Natural killer cell (primary cell): Measurements from ENCODE around the gene BPIFB1. TPM values are rescaled to one million over a fixed set of nuclear protein-coding genes. Genes with fewer than 3 reads are reported as not detected.

Source experiments
- ATAC-seq, 3 donors: fragments of 150-1000 bp in 2 of 3; fragments of 200-7000 bp in 1 of 3; cut with Tn5 transposase; 1 replicate in 1 of 3; 2 replicates in 2 of 3; pipeline ENCODE4 v1.10.0; 2021; ENCODE audit warnings: mild to moderate bottlenecking in 2 of 3, moderate library complexity in 2 of 3
- DNase-seq, 2 donors: peaks; one replicate each; pipeline versions ENCODE4 v3.0.0 to v3.0.0-alpha.2; 2013 to 2021; ENCODE audit warnings: mixed read lengths in 1 of 2
- H3K27ac ChIP-seq: one replicate; pipeline ENCODE4 v1.5.1; 2013; ENCODE audit warnings: mild to moderate bottlenecking, low read length
- H3K27me3 ChIP-seq: one replicate; pipeline ENCODE4 v1.6.1; 2013; ENCODE audit warnings: low read length; ENCODE audit not compliant: control insufficient read depth, insufficient read depth
- H3K36me3 ChIP-seq: one replicate; pipeline ENCODE4 v1.6.1; 2013; ENCODE audit warnings: low read length; ENCODE audit not compliant: control insufficient read depth, insufficient read depth
- H3K4me1 ChIP-seq: one replicate; pipeline ENCODE4 v1.6.1; 2013; ENCODE audit warnings: low read length; ENCODE audit not compliant: control insufficient read depth, insufficient read depth
- H3K4me3 ChIP-seq: one replicate; pipeline ENCODE4 v1.5.1; 2013; ENCODE audit warnings: low read length
- H3K9me3 ChIP-seq: one replicate; pipeline ENCODE4 v1.6.1; 2013; ENCODE audit warnings: low read length; ENCODE audit not compliant: control insufficient read depth, insufficient read depth
- H3K27ac Mint-ChIP-seq, 2 donors: one replicate each; pipeline ENCODE4 v1.8.0; 2022; ENCODE audit warnings: mild to moderate bottlenecking in 2 of 2, mixed read lengths in 2 of 2, moderate library complexity in 1 of 2
- H3K27me3 Mint-ChIP-seq, 2 donors: one replicate each; pipeline ENCODE4 v1.8.0; 2022; ENCODE audit warnings: low read depth in 2 of 2, mixed read lengths in 2 of 2
- H3K36me3 Mint-ChIP-seq: one replicate; pipeline ENCODE4 v1.8.0; 2022; ENCODE audit warnings: mixed read lengths
- H3K4me1 Mint-ChIP-seq, 2 donors: one replicate each; pipeline ENCODE4 v1.8.0; 2022; ENCODE audit warnings: mixed read lengths in 2 of 2
- H3K4me3 Mint-ChIP-seq: one replicate; pipeline ENCODE4 v1.8.0; 2022; ENCODE audit warnings: mild to moderate bottlenecking, moderate library complexity, mixed read lengths
- H3K9me3 Mint-ChIP-seq, 2 donors: one replicate each; pipeline ENCODE4 v1.8.0; 2022; ENCODE audit warnings: mixed read lengths in 2 of 2
- CTCF ChIP-seq: fragments of 200-600 bp; IDR thresholded peaks from one replicate; pipeline ENCODE4 v1.8.0; 2022; ENCODE audit warnings: antibody characterized with exemption
- WGBS: methylation state at CpG from one replicate; pipeline ENCODE4 v1.1.7; 2013; ENCODE audit warnings: missing lambda C conversion rate; ENCODE audit not compliant: insufficient coverage; 5-methylcytosine and 5-hydroxymethylcytosine counted together
- intact Hi-C: fragments of 100-400 bp; cut with micrococcal nuclease; formaldehyde crosslinking; loops from one replicate; pipeline ENCODE4 v1.14.2; 2022
- total RNA-seq, 4 donors: library from RNA; stranded (reverse); fragments of 120-200 nt in 1 of 4; gene quantifications; one replicate each; pipeline versions ENCODE4 v1.2.3 to v1.2.4, GENCODE V29; 2013 to 2022

Gene BPIFB1
- total RNA-seq, 3 donors from 2014 or later (not counting 1 experiment from before 2014, with no cell fraction given): not detected

- Mint-ChIP-seq H3K36me3 (no peaks in the 10 kb centered on the region), H3K27me3 (peaks cover 0 to under 1% of the 10 kb centered on the region in 2 donors), H3K4me3 (no peak overlapping the region), H3K9me3 (no peaks in the 10 kb centered on the region), H3K4me1 (no peaks in the 10 kb centered on the region), H3K27ac (no peak overlapping the region)
- H3K27ac ChIP-seq: no peak overlapping the region
- H3K4me1 ChIP-seq: no peaks in the 10 kb centered on the region
- WGBS: 95% methylated on average over 2 of the region's 3 CpGs
- ATAC-seq (no peak), DNase-seq (no peak)
- no peaks in the 10 kb centered on the region for H3K9me3 ChIP-seq
- H3K4me3 ChIP-seq: no peak overlapping the region
- TF ChIP-seq CTCF: no peak
- H3K27me3 ChIP-seq: no peaks in the 10 kb centered on the region
- intact Hi-C loops: no loop called here
- H3K36me3 ChIP-seq: no peaks in the 10 kb centered on the region
Measured at GRCh38 chr20:33322456-33322855, 39.4 kb downstream of the BPIFB1 start.

- ATAC-seq (no peak), DNase-seq (no peak)
- Mint-ChIP-seq H3K27me3 (no peaks in the 10 kb centered on the region), H3K27ac (no peak overlapping the region), H3K4me3 (no peak overlapping the region), H3K9me3 (no peaks in the 10 kb centered on the region), H3K36me3 (no peaks in the 10 kb centered on the region), H3K4me1 (no peaks in the 10 kb centered on the region)
- 58% methylated on average over 8 of the region's 8 CpGs for WGBS
- Histone ChIP-seq H3K36me3 (no peaks in the 10 kb centered on the region), H3K4me3 (no peak overlapping the region), H3K9me3 (no peaks in the 10 kb centered on the region), H3K27me3 (no peaks in the 10 kb centered on the region), H3K4me1 (no peaks in the 10 kb centered on the region), H3K27ac (no peak overlapping the region)
- intact Hi-C loops: no loop called here
- TF ChIP-seq CTCF: no peak
Measured at GRCh38 chr20:33323236-33323635, 40.2 kb downstream of the BPIFB1 start.

- H3K27ac Mint-ChIP-seq: no peak overlapping the region
- H3K4me1 Mint-ChIP-seq: no peaks in the 10 kb centered on the region
- H3K36me3 Mint-ChIP-seq: no peaks in the 10 kb centered on the region
- Histone ChIP-seq H3K4me1 (no peaks in the 10 kb centered on the region), H3K27me3 (no peaks in the 10 kb centered on the region), H3K9me3 (no peaks in the 10 kb centered on the region), H3K27ac (no peak overlapping the region), H3K36me3 (no peaks in the 10 kb centered on the region), H3K4me3 (no peak overlapping the region)
- ATAC-seq (no peak), DNase-seq (no peak)
- 92% methylated on average over 2 of the region's 2 CpGs for WGBS
- H3K4me3 Mint-ChIP-seq: no peak overlapping the region
- H3K27me3 Mint-ChIP-seq: no peaks in the 10 kb centered on the region
- H3K9me3 Mint-ChIP-seq: no peaks in the 10 kb centered on the region
- intact Hi-C loops: no loop called here
- no peak for TF ChIP-seq CTCF
Measured at GRCh38 chr20:33325350-33325749, 42.3 kb downstream of the BPIFB1 start.
